22Rv1 (cell line): ENCODE measurements around the gene EHHADH.
"Not testable (repeated sequence)": the region's sequence is repeated elsewhere in the genome, so short reads cannot be mapped to it uniquely, and the experiment has no call there.

ENCODE experiments used
- H3K27ac ChIP-seq: fragments of 450-650 bp; 2 replicates; pipeline ENCODE4 v1.5.1; 2017
- CTCF ChIP-seq: fragments of 450-650 bp; IDR thresholded peaks from 2 replicates; pipeline ENCODE4 v1.5.1; 2017; ENCODE audit warnings: mild to moderate bottlenecking
- ZFX ChIP-seq: fragments of 450-650 bp; IDR thresholded peaks from 2 replicates; pipeline ENCODE4 v1.6.1; 2017; ENCODE audit warnings: antibody characterized with exemption, borderline replicate concordance

The EHHADH gene

GRCh38 chr3:185251272-185251671 lies 2.6 kb downstream of the EHHADH start:
- H3K27ac ChIP-seq, result no peak overlapping the region
- TF ChIP-seq CTCF (no peak), ZFX (no peak)

GRCh38 chr3:185250653-185251052 lies 3.2 kb downstream of the EHHADH start:
- H3K27ac ChIP-seq, result no peak overlapping the region
- no peak for TF ChIP-seq CTCF
- no peak for TF ChIP-seq ZFX

DNA sequence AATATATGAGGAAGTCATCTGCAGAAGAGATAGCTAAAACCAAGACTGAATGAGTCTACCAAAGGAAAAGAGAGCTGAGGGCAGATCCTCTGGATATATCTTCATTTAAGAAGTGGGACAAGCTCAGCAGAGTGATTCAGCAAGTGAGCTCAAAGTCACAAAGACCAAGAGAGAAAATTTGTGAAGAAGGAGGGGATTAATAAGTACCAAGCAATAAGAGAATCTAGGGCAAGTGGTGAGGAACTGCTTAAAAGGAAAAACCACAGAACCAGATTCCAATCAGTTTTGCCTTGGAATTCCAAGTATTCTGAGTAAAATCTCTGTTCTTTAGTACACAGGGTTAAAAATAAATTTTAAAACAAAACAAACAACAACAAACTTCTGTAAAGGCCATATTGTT lies 3.6 kb downstream of the EHHADH start:
- no peak for TF ChIP-seq CTCF
- no peak for TF ChIP-seq ZFX

GRCh38 chr3:185242642-185243041 lies 11.2 kb downstream of the EHHADH start:
- TF ChIP-seq CTCF (no peak), ZFX (no peak)

More for the DNA sequence above, 3.6 kb downstream of the EHHADH start:
- no peak overlapping the region for H3K27ac ChIP-seq

GRCh38 chr3:185236969-185237368 lies 16.9 kb downstream of the EHHADH start:
- TF ChIP-seq CTCF, result no peak
- no peak for TF ChIP-seq ZFX
- no peak overlapping the region for H3K27ac ChIP-seq

More at GRCh38 chr3:185242642-185243041, 11.2 kb downstream of the EHHADH start:
- H3K27ac ChIP-seq, result no peak overlapping the region

DNA sequence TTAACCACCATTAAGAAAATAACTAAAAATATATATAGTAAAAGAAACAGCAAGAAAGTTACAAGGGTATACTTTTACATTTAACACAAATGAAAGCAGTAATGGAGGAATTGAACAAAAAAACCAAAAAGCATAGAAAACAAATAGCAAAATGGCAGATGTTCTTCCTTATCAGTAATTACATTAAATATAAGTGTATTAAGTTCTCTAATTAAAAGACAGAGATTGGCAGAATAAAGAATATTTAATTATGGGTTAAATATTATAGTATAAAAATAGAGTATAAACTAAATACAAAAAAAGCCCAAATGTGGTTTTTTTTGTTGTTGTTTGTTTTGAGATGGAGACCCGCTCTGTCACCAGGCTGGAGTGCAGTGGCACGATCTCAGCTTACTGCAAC lies 20.5 kb downstream of the EHHADH start:
- no peak overlapping the region for H3K27ac ChIP-seq
- TF ChIP-seq ZFX, result no peak

DNA sequence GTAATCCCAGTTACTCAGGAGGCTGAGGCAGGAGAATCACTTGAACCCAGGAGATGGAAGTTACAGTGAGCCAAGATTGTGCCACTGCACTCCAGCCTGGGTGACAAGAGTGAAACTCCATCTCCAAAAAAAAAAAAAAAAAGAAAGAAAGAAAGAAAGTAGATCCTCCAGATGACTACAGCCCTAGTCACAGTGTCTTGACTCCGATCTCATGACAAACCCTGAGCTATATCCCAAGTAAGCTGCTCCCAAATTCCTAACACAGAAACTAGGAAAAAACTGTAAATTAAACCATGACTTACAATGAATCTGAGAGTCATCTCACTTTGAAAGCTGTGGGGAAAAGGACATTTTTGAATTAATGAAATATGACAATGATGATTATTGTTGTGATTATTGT lies 27.3 kb downstream of the EHHADH start:
- H3K27ac ChIP-seq, result not testable (repeated sequence)

GRCh38 chr3:185225523-185225922 lies 28.3 kb downstream of the EHHADH start:
- no peak for TF ChIP-seq ZFX
- TF ChIP-seq CTCF, result no peak
- H3K27ac ChIP-seq, result no peak overlapping the region
